SK-N-SH (cell line): ENCODE data around the gene CYREN.

Experiments used
- CHD2 ChIP-seq: fragments of 150-350 bp; IDR thresholded peaks from 2 replicates; pipeline ENCODE4 v1.6.1; 2018; ENCODE audit warnings: low read length; ENCODE audit not compliant: partially characterized antibody
- EZH2phosphoT487 ChIP-seq: fragments of 200-600 bp; sonication (generic); IDR thresholded peaks from 2 replicates; pipeline ENCODE4 v1.6.1; 2017; ENCODE audit warnings: low read depth, mixed run types, mild to moderate bottlenecking, antibody characterized with exemption, moderate library complexity, borderline replicate concordance
- FOXM1 ChIP-seq: IDR thresholded peaks from 2 replicates; pipeline ENCODE4 v1.4.0; 2012; ENCODE audit warnings: low read depth, mild to moderate bottlenecking
- GABPA ChIP-seq: IDR thresholded peaks from 2 replicates; pipeline ENCODE4 v1.4.0; 2012; ENCODE audit warnings: low read depth, mild to moderate bottlenecking
- POLR2AphosphoS5 ChIP-seq: IDR thresholded peaks from 2 replicates; pipeline ENCODE4 v1.6.1; 2012; ENCODE audit warnings: low read depth, low read length
- RAD21 ChIP-seq: IDR thresholded peaks from 2 replicates; pipeline ENCODE4 v1.6.1; 2012; ENCODE audit warnings: mild to moderate bottlenecking, low read length
- RXRA ChIP-seq: IDR thresholded peaks from 2 replicates; pipeline ENCODE4 v1.4.0; 2012; ENCODE audit warnings: low read depth, mild to moderate bottlenecking, borderline replicate concordance
- TF ChIP-seq, protein P1 (sequence below): IDR thresholded peaks from 2 replicates; pipeline ENCODE4 v1.4.0; 2012; ENCODE audit warnings: low read depth, borderline replicate concordance
- TF ChIP-seq, protein P2 (sequence below): fragments of 200-600 bp; sonication (generic); IDR thresholded peaks from 2 replicates; pipeline ENCODE4 v1.6.1; 2017; ENCODE audit warnings: antibody characterized with exemption, mild to moderate bottlenecking, moderate library complexity
- TF ChIP-seq, protein P3 (sequence below): IDR thresholded peaks from 2 replicates; pipeline ENCODE4; 2012
- TF ChIP-seq, protein P4 (sequence below): IDR thresholded peaks from 2 replicates; pipeline ENCODE4 v1.6.1; 2012; ENCODE audit warnings: mild to moderate bottlenecking, low read depth, low read length, moderate library complexity

DNA sequence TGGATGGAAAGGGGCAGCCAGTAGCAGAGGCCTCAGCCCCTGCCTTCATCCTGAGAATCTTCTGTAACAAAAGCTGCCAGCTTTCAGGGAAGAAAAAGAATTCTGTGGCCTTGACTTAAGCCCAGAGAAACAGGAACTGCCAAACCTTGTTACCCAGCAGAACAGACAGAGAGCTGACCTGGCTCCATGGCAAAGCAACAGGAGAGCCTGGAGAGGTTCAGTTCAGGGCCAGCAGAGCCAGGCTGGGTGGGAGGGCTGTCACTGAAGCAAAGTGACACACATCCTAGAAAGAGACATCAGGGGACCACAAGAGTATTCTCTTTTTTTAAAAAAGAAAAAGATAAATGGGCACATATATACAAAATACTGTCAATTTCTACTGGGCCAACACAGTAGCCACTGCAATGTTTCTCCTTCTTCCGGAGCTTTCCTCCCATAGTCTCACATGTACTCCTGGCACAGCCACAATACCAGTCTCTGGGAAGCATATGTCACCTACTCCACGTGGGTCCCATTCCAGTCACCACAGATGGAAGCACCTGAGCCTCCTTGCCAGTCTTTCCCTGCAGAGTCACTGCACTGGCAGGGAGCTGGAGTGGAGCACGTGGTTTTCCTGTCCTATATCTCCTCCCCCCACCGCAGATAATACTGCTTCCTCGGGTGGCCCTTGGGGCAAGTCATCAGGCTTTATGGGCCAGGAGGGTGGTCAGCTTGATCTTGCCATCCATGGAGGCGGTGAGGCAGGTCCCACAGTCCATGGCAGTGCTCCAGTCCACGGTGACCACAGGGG lies 15.2 kb upstream of the CYREN start:
- TF ChIP-seq, protein P1, sequence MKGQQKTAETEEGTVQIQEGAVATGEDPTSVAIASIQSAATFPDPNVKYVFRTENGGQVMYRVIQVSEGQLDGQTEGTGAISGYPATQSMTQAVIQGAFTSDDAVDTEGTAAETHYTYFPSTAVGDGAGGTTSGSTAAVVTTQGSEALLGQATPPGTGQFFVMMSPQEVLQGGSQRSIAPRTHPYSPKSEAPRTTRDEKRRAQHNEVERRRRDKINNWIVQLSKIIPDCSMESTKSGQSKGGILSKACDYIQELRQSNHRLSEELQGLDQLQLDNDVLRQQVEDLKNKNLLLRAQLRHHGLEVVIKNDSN = no peak
- TF ChIP-seq, protein P2, sequence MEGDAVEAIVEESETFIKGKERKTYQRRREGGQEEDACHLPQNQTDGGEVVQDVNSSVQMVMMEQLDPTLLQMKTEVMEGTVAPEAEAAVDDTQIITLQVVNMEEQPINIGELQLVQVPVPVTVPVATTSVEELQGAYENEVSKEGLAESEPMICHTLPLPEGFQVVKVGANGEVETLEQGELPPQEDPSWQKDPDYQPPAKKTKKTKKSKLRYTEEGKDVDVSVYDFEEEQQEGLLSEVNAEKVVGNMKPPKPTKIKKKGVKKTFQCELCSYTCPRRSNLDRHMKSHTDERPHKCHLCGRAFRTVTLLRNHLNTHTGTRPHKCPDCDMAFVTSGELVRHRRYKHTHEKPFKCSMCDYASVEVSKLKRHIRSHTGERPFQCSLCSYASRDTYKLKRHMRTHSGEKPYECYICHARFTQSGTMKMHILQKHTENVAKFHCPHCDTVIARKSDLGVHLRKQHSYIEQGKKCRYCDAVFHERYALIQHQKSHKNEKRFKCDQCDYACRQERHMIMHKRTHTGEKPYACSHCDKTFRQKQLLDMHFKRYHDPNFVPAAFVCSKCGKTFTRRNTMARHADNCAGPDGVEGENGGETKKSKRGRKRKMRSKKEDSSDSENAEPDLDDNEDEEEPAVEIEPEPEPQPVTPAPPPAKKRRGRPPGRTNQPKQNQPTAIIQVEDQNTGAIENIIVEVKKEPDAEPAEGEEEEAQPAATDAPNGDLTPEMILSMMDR = no peak
- TF ChIP-seq POLR2AphosphoS5 = no peak
- TF ChIP-seq, protein P3, sequence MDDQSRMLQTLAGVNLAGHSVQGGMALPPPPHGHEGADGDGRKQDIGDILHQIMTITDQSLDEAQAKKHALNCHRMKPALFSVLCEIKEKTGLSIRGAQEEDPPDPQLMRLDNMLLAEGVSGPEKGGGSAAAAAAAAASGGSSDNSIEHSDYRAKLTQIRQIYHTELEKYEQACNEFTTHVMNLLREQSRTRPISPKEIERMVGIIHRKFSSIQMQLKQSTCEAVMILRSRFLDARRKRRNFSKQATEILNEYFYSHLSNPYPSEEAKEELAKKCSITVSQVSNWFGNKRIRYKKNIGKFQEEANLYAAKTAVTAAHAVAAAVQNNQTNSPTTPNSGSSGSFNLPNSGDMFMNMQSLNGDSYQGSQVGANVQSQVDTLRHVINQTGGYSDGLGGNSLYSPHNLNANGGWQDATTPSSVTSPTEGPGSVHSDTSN = no peak
- TF ChIP-seq CHD2 = no peak
- TF ChIP-seq GABPA = no peak
- TF ChIP-seq EZH2phosphoT487 = no peak
- no peak for TF ChIP-seq RXRA
- no peak for TF ChIP-seq RAD21
- TF ChIP-seq, protein P4, sequence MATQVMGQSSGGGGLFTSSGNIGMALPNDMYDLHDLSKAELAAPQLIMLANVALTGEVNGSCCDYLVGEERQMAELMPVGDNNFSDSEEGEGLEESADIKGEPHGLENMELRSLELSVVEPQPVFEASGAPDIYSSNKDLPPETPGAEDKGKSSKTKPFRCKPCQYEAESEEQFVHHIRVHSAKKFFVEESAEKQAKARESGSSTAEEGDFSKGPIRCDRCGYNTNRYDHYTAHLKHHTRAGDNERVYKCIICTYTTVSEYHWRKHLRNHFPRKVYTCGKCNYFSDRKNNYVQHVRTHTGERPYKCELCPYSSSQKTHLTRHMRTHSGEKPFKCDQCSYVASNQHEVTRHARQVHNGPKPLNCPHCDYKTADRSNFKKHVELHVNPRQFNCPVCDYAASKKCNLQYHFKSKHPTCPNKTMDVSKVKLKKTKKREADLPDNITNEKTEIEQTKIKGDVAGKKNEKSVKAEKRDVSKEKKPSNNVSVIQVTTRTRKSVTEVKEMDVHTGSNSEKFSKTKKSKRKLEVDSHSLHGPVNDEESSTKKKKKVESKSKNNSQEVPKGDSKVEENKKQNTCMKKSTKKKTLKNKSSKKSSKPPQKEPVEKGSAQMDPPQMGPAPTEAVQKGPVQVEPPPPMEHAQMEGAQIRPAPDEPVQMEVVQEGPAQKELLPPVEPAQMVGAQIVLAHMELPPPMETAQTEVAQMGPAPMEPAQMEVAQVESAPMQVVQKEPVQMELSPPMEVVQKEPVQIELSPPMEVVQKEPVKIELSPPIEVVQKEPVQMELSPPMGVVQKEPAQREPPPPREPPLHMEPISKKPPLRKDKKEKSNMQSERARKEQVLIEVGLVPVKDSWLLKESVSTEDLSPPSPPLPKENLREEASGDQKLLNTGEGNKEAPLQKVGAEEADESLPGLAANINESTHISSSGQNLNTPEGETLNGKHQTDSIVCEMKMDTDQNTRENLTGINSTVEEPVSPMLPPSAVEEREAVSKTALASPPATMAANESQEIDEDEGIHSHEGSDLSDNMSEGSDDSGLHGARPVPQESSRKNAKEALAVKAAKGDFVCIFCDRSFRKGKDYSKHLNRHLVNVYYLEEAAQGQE = no peak
- no peak for TF ChIP-seq FOXM1
